HT1080 (cell line): ENCODE results near the gene SRGAP2C. TPM values are rescaled to one million over a fixed set of nuclear protein-coding genes. Genes with fewer than 3 reads are reported as not detected.
"Not testable (repeated sequence)": the region's sequence is repeated elsewhere in the genome, so short reads cannot be mapped to it uniquely, and the experiment has no call there.

ENCODE experiments used
- DNase-seq: peaks from one replicate; pipeline ENCODE4 v3.0.0-alpha.2; 2015; ENCODE audit warnings: low read depth
- total RNA-seq: library from RNA; depleted of rRNA; stranded (reverse); fragments of >200 nt; shearing (Covaris generic); gene quantifications from 2 replicates; pipeline ENCODE4 v1.2.3, GENCODE V29; 2014

The SRGAP2C gene
- total RNA-seq, 1 experiment from 2014 or later: 25.4 TPM

GRCh38 chr1:121374851-121375367 is 190.1 kb downstream of the SRGAP2C start:
- DNase-seq: peak; percentile 26

- not testable (repeated sequence) for DNase-seq
Observed at GRCh38 chr1:121376986-121377385, 192.2 kb downstream of the SRGAP2C start.

DNA sequence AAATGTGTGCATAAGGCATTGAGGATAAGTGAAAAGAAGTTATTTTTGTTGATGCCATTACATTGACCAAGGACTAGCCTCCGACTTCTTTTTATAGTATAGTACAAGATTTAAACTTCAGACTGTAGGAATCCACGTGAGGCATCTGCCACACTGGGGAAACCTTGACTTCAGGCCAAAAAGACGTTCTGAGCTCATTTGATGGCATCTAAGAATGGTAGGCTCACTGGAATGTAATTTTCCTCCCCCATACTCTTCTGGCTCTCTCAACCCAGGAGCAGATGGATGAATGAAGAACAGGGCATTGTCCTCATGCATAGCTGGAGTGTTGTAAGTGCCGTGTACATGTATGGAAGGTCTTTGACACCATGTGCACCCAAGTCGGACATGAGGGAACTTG is 194.0 kb downstream of the SRGAP2C start:
- not testable (repeated sequence) for DNase-seq

GRCh38 chr1:121384754-121385153 is 200.0 kb downstream of the SRGAP2C start:
- not testable (repeated sequence) for DNase-seq

DNA sequence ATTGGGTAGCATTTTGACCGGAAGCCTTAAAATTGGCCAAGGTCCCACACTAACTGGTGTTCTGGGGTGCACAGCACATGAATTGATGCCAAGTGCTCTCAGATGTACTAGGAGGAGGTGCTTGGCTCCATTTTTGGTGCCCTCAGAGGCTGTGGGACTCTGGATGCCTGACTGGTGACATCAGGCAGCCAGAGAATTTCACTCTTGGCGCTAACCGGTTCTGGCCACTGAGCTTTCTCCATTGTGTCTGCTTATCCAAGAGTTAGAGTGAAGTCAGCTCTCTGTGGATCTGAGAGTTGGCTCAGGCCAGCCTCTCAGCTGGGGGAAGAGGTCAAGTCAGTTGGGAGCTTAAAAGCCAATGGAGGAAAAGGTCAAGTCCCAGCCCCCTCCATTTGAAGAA is 200.4 kb downstream of the SRGAP2C start:
- DNase-seq: not testable (repeated sequence)

GRCh38 chr1:121385563-121386288 is 201.0 kb downstream of the SRGAP2C start:
- DNase-seq: not testable (repeated sequence)

DNA sequence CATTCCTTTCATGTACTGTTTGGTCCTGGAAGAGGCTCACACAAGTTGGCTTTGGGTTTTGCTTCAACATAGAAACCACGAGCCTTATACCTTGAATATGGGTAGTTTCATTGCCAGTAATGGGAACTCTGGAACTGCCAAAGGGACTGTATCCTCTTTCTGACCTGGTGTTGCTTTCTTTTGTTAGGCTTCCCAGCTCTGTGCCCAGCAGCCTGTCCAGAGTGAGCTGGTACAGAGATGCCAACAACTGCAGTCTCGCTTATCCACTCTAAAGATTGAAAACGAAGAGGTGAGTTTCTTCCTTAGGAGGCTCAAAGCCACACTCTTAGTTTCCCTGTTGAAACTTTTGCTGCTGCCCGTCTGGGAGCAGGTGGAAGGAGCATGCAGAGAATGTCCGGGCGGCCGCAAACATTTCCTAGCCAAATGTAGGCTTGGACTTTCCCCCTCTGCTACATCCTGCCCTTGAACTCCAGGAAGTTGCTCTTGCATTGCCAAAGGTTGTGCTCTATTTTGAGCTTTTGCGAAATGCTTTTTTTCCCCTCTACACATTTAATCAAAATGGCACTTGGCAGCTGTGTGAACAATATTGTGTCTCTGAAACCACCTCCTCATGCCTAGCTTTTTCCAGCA is 201.7 kb downstream of the SRGAP2C start:
- DNase-seq: not testable (repeated sequence)

- DNase-seq: not testable (repeated sequence)
Observed at GRCh38 chr1:121389895-121390560, 205.3 kb downstream of the SRGAP2C start.

GRCh38 chr1:121392130-121392529 is 207.4 kb downstream of the SRGAP2C start:
- not testable (repeated sequence) for DNase-seq

DNA sequence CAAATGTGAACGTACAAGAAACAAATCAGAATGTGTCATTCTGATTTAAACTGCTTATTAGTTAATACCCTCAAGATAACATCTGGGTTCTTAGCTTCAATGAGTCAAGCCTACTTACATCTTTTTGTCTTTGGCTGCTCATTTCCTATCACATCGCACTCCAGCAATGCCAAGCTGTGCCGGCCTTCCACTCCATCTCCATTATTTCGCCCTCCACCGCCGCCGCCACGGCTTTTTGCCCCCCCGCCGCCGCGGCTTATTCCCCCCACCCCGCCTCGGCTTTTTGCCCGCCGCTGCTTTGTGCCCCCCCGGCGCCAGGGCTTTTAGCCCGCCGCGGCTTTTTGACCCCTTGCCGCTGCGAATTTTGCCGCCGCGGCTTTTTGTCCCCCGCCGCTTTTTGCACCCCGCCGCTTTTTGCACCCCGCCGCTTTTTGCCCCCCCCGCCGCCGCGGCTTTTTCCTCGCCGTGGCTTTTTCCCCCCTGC is 211.0 kb downstream of the SRGAP2C start:
- DNase-seq: peak; percentile 21

DNA sequence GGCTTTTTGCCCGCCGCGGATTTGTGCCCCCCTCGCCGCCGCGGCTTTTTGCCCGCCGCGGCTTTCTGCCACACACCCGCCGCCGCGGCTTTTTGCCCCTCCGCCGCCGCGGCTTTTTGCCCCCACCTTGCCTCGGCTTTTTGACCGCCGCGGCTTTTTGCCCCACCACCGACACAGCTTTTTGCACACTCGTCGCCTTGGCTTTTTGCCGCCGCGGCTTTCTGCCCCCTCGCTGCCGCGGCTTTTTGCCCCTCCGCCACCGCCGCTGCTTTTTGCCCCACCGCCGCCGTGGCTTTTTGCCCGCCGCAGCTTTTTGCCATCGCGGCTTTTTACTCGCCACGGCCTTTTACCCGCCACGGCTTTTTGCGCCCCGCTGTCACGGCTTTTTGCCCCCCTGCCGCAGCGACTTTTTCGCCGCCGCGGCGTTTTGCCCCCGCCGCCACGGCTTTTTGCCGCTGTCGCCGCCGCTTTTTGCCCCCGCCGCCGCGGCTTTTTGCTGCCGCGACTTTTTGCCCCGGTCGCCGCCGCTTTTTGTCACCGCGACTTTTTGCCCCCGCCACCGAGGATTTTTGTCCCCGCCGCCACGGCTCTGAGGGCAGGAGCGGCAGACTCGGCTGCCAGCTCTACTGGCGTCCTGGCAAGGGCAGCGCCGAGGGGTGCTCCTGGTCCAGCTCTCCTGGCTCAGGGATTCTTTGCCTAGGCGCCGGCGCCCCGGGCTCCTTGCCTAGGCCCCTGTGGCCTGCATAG is 211.7 kb downstream of the SRGAP2C start:
- DNase-seq: not testable (repeated sequence)

DNA sequence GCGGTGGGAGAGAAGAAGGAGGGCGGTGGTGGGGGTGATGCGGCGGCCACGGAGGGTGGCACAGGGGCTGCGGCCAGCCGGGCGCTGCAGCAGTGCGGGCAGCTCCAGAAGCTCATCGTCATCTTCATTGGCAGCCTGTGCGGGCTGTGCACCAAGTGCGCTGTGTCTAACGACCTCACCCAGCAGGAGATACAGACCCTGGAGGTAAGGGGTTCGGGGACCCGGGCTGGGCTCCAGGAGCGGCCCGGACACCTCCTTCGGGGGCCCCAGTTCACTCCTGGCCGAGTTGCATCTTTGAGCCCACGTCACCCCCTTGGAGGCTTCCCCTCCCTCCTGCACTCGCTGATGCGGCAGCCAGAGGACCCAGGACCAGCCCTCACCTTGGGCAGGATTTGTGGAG is 212.3 kb downstream of the SRGAP2C start:
- not testable (repeated sequence) for DNase-seq

DNA sequence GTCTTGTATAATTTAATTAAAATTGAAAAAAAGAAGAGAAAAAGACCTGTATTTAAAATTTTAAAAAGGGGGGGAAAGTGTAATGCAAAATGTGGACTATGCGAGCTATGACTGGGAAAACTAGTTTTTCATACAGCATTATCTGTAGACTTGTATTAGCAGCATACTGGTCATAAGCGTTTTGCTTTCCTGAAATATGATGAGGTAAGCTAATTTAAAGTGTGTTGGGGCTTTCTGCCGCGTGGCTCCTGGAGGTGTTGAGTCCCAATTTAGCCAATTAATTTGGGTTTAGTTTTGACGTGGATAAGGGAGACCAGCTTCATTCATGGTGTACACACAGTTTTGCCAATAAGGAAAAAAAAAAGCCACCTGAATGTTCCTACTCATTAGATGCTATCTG is 214.4 kb downstream of the SRGAP2C start:
- DNase-seq: not testable (repeated sequence)

- DNase-seq: not testable (repeated sequence)
Observed at GRCh38 chr1:121400108-121400507, 215.3 kb downstream of the SRGAP2C start.

DNA sequence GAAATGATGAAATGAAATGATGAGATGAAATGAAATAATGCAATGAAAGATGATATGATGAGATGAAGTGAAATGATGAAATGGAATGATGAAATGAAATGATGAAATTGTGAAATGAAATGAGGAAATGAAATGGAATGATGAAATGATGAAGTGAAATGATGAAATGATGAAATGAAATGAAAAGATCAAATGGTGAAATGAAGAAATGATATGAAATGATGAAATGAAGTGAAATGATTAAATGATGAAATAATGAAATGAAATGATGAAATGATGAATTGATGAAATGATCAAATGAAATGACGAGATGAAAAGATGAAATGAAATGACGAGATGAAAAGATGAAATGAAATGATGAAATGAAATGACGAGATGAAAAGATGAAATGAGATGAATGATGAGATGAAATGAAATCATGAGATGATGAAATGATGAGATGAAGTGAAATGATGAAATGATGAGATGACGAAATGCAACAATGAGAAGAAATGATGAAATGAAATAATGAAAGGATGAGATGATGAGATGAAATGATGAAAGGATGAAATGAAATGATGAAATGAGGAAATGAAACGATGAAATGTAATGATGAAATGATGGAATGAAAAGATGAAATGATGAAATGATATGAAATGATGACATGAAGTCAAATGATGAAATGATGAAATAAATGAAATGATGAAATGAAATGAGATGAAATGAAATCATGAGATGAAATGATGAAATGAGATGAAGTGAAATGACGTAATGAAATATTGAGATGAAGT is 216.0 kb downstream of the SRGAP2C start:
- not testable (repeated sequence) for DNase-seq

GRCh38 chr1:121401375-121401955 is 216.7 kb downstream of the SRGAP2C start:
- not testable (repeated sequence) for DNase-seq

DNA sequence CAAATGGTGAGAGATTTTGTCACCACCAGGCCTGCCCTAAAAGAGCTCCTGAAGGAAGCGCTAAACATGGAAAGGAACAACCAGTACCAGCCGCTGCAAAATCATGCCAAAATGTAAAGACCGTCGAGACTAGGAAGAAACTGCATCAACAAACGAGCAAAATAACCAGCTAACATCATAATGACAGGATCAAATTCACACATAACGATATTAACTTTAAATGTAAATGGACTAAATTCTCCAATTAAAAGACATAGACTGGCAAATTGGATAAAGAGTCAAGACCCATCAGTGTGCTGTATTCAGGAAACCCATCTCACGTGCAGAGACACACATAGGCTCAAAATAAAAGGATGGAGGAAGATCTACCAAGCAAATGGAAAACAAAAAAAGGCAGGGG is 218.5 kb downstream of the SRGAP2C start:
- not testable (repeated sequence) for DNase-seq

GRCh38 chr1:121408354-121408753 is 223.6 kb downstream of the SRGAP2C start:
- no peak for DNase-seq

DNA sequence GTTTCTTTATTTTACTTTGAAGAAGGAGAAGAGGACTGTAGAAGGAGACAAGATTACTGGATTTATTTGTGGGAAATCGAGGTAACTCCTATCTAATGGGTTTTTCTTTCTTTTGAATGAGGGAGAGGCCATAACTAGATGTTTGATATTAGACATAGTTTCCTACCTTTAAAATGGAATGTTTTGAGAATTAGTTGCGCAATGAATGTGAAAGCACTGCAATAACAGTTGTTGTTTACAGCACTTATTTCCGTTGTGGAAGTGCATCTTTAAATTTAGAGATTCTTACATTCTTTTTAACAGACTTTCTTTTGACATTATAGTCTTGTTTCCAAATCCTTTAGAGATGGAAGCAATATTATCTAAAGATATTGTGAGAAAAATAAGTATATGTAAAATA is 229.0 kb downstream of the SRGAP2C start:
- no peak for DNase-seq

- no peak for DNase-seq
Observed at GRCh38 chr1:121414905-121415304, 230.1 kb downstream of the SRGAP2C start.
